ENCODE results near the gene MFRP. TPM values are rescaled to one million over a fixed set of nuclear protein-coding genes. Genes with fewer than 3 reads are reported as not detected.

MFRP gene
- total RNA-seq, 1 experiment from 2014 or later: not detected

- TF ChIP-seq, protein P1, sequence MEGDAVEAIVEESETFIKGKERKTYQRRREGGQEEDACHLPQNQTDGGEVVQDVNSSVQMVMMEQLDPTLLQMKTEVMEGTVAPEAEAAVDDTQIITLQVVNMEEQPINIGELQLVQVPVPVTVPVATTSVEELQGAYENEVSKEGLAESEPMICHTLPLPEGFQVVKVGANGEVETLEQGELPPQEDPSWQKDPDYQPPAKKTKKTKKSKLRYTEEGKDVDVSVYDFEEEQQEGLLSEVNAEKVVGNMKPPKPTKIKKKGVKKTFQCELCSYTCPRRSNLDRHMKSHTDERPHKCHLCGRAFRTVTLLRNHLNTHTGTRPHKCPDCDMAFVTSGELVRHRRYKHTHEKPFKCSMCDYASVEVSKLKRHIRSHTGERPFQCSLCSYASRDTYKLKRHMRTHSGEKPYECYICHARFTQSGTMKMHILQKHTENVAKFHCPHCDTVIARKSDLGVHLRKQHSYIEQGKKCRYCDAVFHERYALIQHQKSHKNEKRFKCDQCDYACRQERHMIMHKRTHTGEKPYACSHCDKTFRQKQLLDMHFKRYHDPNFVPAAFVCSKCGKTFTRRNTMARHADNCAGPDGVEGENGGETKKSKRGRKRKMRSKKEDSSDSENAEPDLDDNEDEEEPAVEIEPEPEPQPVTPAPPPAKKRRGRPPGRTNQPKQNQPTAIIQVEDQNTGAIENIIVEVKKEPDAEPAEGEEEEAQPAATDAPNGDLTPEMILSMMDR (IDR thresholded peaks at IDR 0.05; ENCODE audit: unreplicated experiment): no peak
- Mint-ChIP-seq H3K36me3 (ENCODE audit: insufficient read depth, unreplicated experiment) (peaks cover 8% of the 10 kb centered on the region), H3K4me1 (ENCODE audit: insufficient read depth, unreplicated experiment) (peaks cover 31% of the 10 kb centered on the region), H3K4me3 (ENCODE audit: unreplicated experiment) (peak overlapping the region; percentile 86), H3K9me3 (ENCODE audit: unreplicated experiment) (no peaks in the 10 kb centered on the region), H3K27ac (ENCODE audit: low read depth, unreplicated experiment) (peak overlapping the region; percentile 89), H3K27me3 (ENCODE audit: insufficient read depth, unreplicated experiment) (peaks cover 8% of the 10 kb centered on the region)
- CTCF ChIA-PET: interaction anchor here (0.5 to 5.9 kb wide), 6 partner anchors 8 to 40 kb away, joined by 3 to 49 read pairs (median 4); no protein-coding TSS in a partner anchor
- no TSS peak for BruUV-seq (replicated peaks)
- POLR2A ChIA-PET: interaction anchor here (0.9 to 1.9 kb wide), 5 partner anchors 17 to 233 kb away, joined by 3 to 11 read pairs (median 3); no protein-coding TSS in a partner anchor
- DNase-seq (ENCODE audit: unreplicated experiment): no peak
- intact Hi-C loops (cut with micrococcal nuclease): no loop called here
These were observed 11.3 kb downstream of the MFRP start for GRCh38 chr11:119335091-119335654.

GRCh38 chr11:119334174-119334930 lies 12.2 kb downstream of the MFRP start, which contains the start of gene RNF26:
Gene RNF26, plus strand, starts transcription at chr11:119334527. Its CDS starts 596 bp downstream, at chr11:119335123.
- Mint-ChIP-seq H3K4me3 (ENCODE audit: unreplicated experiment) (peak within 1 kb of the TSS; percentile 86), H3K4me1 (ENCODE audit: insufficient read depth, unreplicated experiment) (peaks cover 30% of the 10 kb centered on the region), H3K9me3 (ENCODE audit: unreplicated experiment) (no peaks in the 10 kb centered on the region), H3K27me3 (ENCODE audit: insufficient read depth, unreplicated experiment) (peaks cover 16% of the 10 kb centered on the region), H3K36me3 (ENCODE audit: insufficient read depth, unreplicated experiment) (peaks cover 8% of the 10 kb centered on the region), H3K27ac (ENCODE audit: low read depth, unreplicated experiment) (peak within 1 kb of the TSS; percentile 89)
- intact Hi-C loops (cut with micrococcal nuclease): no loop called here
- DNase-seq (ENCODE audit: unreplicated experiment): peak; percentile 99
- ChIA-PET CTCF (interaction anchor here (0.5 to 1.5 kb wide), 7 partner anchors 8 to 50 kb away, joined by 3 to 6 read pairs (median 3); partner anchors contain the start of gene MFRP), POLR2A (interaction anchor here (0.7 to 1.9 kb wide), 13 partner anchors 13 to 348 kb away, joined by 3 to 11 read pairs (median 3); partner anchors contain the start of gene VPS11)
- TF ChIP-seq, protein P1 (IDR thresholded peaks at IDR 0.05; ENCODE audit: unreplicated experiment): no peak
- BruUV-seq (replicated peaks): TSS peak; percentile 66

DNA sequence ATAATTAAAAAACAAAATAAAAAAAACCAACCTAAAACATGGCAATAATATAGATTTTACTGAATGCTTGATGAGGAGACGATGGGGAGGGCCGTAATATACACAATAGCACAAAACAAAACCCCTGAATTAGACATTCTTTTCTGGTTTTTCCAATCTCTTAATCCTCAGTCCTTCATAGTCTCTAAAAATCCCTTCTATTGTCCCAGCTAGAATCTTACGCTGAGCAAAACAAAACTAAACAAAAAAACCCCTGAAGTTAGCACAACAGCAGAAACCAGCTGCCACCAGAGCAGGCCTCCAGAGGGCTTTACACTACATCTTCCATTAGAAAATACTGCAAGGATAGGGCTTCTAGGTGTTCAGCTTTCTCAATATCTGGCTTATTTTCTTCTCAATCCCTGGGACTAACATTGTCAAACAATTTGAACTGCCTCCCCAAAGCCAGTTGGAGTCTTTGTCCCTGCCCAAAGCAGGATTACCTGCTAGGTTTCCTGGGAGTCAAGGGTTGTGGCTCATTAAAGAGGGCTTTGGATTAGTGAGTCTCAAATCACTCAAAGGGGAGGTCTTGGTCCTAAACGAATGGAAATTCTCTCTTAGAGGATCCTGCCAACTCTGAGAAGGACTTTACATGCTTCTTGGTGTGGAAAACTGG lies 14.3 kb downstream of the MFRP start:
- Mint-ChIP-seq H3K36me3 (ENCODE audit: insufficient read depth, unreplicated experiment) (peaks cover 8% of the 10 kb centered on the region), H3K4me1 (ENCODE audit: insufficient read depth, unreplicated experiment) (peaks cover 15% of the 10 kb centered on the region), H3K27me3 (ENCODE audit: insufficient read depth, unreplicated experiment) (peaks cover 18% of the 10 kb centered on the region), H3K27ac (ENCODE audit: low read depth, unreplicated experiment) (no peak overlapping the region), H3K9me3 (ENCODE audit: unreplicated experiment) (no peaks in the 10 kb centered on the region), H3K4me3 (ENCODE audit: unreplicated experiment) (no peak overlapping the region)
- DNase-seq (ENCODE audit: unreplicated experiment): no peak
- TF ChIP-seq, protein P1 (IDR thresholded peaks at IDR 0.05; ENCODE audit: unreplicated experiment): no peak
- CTCF ChIA-PET: interaction anchor here (0.6 to 2.3 kb wide), 3 partner anchors 9 to 28 kb away, joined by 3 to 12 read pairs (median 5); no protein-coding TSS in a partner anchor
- intact Hi-C loops (cut with micrococcal nuclease): no loop called here
- BruUV-seq (replicated peaks): no TSS peak
- POLR2A ChIA-PET: interaction anchor here (0.7 kb wide), 1 partner anchor 797 kb away, joined by 3 read pairs; no protein-coding TSS in a partner anchor
